Adipose tissue (tissue), 3 donors: Measurements from ENCODE around the gene GATA5. TPM values are rescaled to one million over a fixed set of nuclear protein-coding genes. Genes with fewer than 3 reads are reported as not detected.

Experiments used
- H3K27ac ChIP-seq: one replicate; pipeline ENCODE4 v1.5.1; 2013; ENCODE audit warnings: low read depth, low read length
- WGBS, 3 donors: extraction: QIAGEN DNeasy Blood & Tissue Kit; methylation state at CpG; one replicate each; pipeline ENCODE4 v1.1.7; 2013; 5-methylcytosine and 5-hydroxymethylcytosine counted together
- polyA plus RNA-seq, 3 donors: library from polyadenylated mRNA; stranded (reverse); fragments of 200-250 nt; gene quantifications; one replicate each; pipeline ENCODE4 v1.2.3, GENCODE V29; 2013
- donor health status: healthy with polysubstance abuse.
- donor health status: Bipolar disorder and iron deficiency.
- donor health status: healthy.

GATA5 gene
- polyA plus RNA-seq, 3 donors: 0.02 to 0.67 (median 0.65) TPM

DNA sequence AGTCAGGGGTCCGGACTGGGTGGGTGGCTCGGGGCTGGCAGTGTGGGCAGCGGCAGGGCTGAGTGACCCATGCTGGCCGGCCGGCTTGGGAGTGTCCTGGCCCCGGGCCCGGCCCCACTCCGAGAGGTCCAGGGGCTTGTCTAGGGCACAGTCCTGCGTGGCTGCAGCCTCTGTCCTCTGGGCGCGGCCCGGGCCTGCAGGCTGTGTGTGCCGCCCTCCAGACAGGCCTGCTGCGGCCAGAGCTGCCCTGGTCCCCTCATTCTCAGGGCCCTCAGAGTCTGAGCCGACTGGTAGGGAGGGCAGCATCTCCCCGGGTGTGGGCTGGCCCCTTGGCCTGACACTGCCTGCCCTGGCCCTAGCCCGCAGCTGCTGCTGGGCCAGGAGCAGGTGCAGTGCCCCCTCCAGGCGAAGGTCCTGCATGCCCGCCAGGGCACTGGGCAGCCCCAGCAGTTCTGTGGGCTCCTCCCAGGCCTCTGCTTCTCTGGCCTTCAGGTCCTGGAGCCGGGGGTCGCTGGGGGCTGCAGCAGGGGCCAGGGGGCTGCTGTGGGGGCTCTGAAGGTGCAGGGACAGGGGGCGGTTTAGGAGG lies 61.8 kb downstream of the GATA5 start:
- H3K27ac ChIP-seq: no peak overlapping the region
- WGBS, 3 donors: 79 to 90% (median 81%) methylated on average over 17 to 22 of the region's 22 CpGs

Other genes starting within 250 kb of the GATA5 start
- 10 to 100 TPM; 12.8 to 24.5 (median 15.1) TPM for gene OSBPL2, start 237.5 kb downstream of the GATA5 start, polyA plus RNA-seq
- gene ADRM1, start 173.0 kb downstream of the GATA5 start, polyA plus RNA-seq: 100 to 1,000 TPM in 1 of 3 donors, 10 to 100 TPM in 2; 73.2 to 131 (median 81.4) TPM
- gene LAMA5, start 108.7 kb downstream of the GATA5 start, polyA plus RNA-seq: 100 to 1,000 TPM in 1 of 3 donors, 10 to 100 TPM in 2; 46.3 to 364 (median 81.1) TPM
- 1,000 to 10,000 TPM; 3,685 to 4,426 (median 4,284) TPM for gene RPS21, start 88.9 kb downstream of the GATA5 start, polyA plus RNA-seq
- gene CABLES2, start 68.7 kb downstream of the GATA5 start, polyA plus RNA-seq: 1 to 10 TPM; 1.3 to 1.8 (median 1.6) TPM
- gene RBBP8NL, start 48.5 kb downstream of the GATA5 start, polyA plus RNA-seq: under 1 TPM in 2 of 3 donors, not detected in 1; 0.09 to 0.61 TPM
- gene SLCO4A1, start 166.5 kb upstream of the GATA5 start, polyA plus RNA-seq: 10 to 100 TPM in 2 of 3 donors, 1 to 10 TPM in 1; 6.8 to 45.9 (median 37.8) TPM
- gene NTSR1, start 232.8 kb upstream of the GATA5 start, polyA plus RNA-seq: under 1 TPM in 2 of 3 donors, not detected in 1; 0.05 to 0.15 TPM